RPMI8226 (cell line): ENCODE data around the gene TBC1D28.
"Not testable (repeated sequence)": the region's sequence is repeated elsewhere in the genome, so short reads cannot be mapped to it uniquely, and the experiment has no call there.

Experiments used
- DNase-seq: peaks from one replicate; pipeline ENCODE4 v3.0.0-alpha.2; 2015

TBC1D28 gene

DNA sequence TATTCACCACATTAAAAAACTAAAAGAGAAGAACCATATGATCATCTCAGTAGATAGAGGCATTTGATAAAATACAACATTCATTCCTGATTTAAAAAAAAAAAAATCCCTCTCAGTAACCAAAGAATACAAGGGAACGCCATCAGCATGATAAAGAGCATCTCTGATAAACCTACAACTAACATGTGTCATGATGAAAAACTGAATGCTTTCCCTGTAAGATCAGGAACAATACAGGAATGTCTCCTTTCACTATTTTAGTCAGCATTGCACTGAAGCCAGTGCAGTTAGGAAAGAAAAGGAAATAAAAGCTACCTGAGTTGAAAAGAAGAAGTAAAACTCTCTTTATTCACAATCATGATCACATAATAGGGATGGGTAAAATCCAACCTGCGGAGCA, 51.1 kb downstream of the TBC1D28 start:
- not testable (repeated sequence) for DNase-seq
